ENCODE measurements around the gene UBE2H.
"Not testable (repeated sequence)": the region's sequence is repeated elsewhere in the genome, so short reads cannot be mapped to it uniquely, and the experiment has no call there.

The UBE2H gene

DNA sequence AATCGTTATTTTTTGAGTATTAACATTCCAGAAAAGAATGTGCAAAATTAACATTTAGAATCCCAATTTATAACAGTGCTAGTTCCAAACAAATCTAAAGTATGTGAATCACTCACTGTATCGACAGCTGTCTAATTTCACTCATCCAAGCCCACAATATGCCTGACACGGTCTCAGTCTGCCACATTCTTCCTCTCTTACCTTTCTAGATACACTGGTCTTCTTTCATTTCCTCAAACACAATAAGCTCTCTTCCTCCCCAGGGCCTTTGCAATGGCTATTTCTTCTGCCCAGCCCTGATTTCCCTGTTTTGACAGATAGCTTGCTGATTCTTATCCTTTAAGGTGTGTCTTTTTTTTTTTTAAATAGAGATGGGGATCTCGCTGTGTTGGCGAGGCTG is 48.8 kb downstream of the UBE2H start:
- Histone ChIP-seq H3K9me3 (ENCODE audit: severe bottlenecking) (no peaks in the 10 kb centered on the region), H3K27me3 (ENCODE audit: insufficient read depth, low read depth, severe bottlenecking) (no peaks in the 10 kb centered on the region), H3K4me3 (ENCODE audit: low read depth, low read length) (no peak overlapping the region), H3K27ac (no peak overlapping the region), H3K36me3 (no peaks in the 10 kb centered on the region; the same call in none of the 2 replicates)
- DNase-seq, result no peak
- TF ChIP-seq, protein P1, sequence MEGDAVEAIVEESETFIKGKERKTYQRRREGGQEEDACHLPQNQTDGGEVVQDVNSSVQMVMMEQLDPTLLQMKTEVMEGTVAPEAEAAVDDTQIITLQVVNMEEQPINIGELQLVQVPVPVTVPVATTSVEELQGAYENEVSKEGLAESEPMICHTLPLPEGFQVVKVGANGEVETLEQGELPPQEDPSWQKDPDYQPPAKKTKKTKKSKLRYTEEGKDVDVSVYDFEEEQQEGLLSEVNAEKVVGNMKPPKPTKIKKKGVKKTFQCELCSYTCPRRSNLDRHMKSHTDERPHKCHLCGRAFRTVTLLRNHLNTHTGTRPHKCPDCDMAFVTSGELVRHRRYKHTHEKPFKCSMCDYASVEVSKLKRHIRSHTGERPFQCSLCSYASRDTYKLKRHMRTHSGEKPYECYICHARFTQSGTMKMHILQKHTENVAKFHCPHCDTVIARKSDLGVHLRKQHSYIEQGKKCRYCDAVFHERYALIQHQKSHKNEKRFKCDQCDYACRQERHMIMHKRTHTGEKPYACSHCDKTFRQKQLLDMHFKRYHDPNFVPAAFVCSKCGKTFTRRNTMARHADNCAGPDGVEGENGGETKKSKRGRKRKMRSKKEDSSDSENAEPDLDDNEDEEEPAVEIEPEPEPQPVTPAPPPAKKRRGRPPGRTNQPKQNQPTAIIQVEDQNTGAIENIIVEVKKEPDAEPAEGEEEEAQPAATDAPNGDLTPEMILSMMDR (IDR thresholded peaks at IDR 0.05; ENCODE audit: low read depth, low read length), result no peak

DNA sequence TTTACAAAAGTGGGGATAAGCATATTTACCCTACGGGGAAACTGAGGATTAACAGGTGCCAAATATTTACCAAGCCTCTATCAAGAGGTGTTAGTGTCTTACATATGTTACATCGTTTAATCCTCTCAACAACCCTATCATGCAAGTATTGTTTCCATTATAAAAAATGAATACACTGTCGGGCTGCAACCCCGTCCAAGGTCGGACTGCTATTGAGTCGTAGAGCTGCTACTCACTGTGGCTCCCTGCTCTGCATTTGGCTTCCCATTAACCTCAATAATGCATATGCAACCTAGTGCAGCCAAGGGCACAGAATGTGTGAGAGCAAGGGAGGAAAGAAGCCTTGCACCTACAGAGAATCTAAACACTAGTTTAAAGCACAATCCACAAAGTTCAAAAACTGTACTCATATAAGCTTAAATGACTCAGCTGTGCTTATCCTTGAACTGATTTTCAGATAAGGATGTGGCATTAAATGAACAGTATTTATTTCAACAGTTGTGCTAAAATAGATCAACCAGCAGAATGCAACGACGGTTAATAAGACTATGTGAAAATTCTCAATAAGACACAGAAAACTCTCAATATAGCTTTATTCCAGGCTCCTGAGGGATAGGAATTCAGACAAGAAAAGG is 49.9 kb downstream of the UBE2H start:
- Histone ChIP-seq H3K27ac (no peak overlapping the region), H3K9me3 (ENCODE audit: severe bottlenecking) (no peaks in the 10 kb centered on the region), H3K27me3 (ENCODE audit: insufficient read depth, low read depth, severe bottlenecking) (no peaks in the 10 kb centered on the region), H3K4me3 (ENCODE audit: low read depth, low read length) (no peak overlapping the region), H3K36me3 (no peaks in the 10 kb centered on the region; the same call in none of the 2 replicates)
- TF ChIP-seq, protein P1 (IDR thresholded peaks at IDR 0.05; ENCODE audit: low read depth, low read length), result no peak
- no peak for DNase-seq

- H3K27me3 ChIP-seq (ENCODE audit: insufficient read depth, low read depth, severe bottlenecking), result no peaks in the 10 kb centered on the region
- TF ChIP-seq, protein P1 (IDR thresholded peaks at IDR 0.05; ENCODE audit: low read depth, low read length), result no peak
- H3K36me3 ChIP-seq, result no peaks in the 10 kb centered on the region; the same call in none of the 2 replicates
- no peak overlapping the region for H3K4me3 ChIP-seq (ENCODE audit: low read depth, low read length)
- no peak for DNase-seq
- H3K27ac ChIP-seq, result no peak overlapping the region
- no peaks in the 10 kb centered on the region for H3K9me3 ChIP-seq (ENCODE audit: severe bottlenecking)
Measured at GRCh38 chr7:129898502-129899160, 54.1 kb downstream of the UBE2H start.

DNA sequence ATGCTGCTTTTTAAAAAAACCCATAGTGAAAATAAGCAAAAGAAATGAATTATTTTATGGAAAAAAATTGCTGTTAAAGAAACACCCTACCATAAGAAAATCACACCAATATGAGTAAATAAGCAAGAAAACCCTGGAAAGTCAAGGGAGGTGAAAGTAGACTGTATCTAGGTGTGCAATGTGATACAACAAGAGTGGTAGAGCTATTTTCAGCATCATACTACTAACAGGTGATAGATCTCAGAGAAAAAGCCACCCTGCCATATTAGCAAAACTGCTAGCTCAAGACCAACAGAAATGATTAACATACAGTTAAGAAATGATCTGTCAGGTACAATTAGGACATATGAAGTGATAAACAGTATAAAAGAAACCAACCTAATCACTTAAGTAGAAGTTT is 54.8 kb downstream of the UBE2H start:
- Histone ChIP-seq H3K9me3 (ENCODE audit: severe bottlenecking) (no peaks in the 10 kb centered on the region), H3K27ac (no peak overlapping the region), H3K36me3 (no peaks in the 10 kb centered on the region; the same call in none of the 2 replicates), H3K4me3 (ENCODE audit: low read depth, low read length) (no peak overlapping the region), H3K27me3 (ENCODE audit: insufficient read depth, low read depth, severe bottlenecking) (no peaks in the 10 kb centered on the region)
- TF ChIP-seq, protein P1 (IDR thresholded peaks at IDR 0.05; ENCODE audit: low read depth, low read length), result no peak
- no peak for DNase-seq

DNA sequence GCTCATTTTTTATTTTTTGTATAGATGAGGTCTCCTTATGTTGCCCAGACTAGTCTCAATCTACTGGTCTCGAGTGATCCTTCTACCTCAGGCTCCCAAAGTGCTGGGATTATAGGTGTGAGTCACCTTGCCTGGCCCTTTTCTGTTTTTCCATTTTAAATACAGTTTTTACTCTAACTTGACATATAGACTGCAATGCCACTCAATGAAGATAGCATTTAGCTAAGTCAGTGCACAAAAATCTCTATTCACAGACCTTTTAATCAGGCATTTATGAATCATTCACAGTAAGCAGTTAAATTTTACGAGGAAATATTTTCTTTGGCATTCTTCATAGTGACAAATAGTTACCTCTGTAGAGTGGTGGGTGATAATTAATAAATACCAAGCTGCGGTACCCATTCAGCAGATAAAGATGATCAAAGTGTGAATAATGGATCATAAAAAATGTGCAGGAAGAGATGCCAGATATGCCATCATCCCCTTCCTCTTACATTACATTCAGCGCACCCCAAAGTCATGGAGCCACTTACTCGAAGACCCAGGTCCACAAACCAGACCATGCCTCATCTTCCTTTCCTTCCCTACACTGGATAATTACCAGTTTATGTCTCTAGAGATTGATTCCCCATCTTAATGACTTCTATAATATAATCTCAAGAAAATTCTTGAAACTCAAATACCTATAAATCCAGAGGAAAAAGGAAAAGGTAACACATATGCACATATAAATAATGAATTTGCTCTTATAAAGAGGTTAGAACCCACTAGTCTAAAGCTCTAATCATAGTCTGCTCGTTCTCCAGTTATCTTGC is 56.0 kb downstream of the UBE2H start:
- TF ChIP-seq, protein P1 (IDR thresholded peaks at IDR 0.05; ENCODE audit: low read depth, low read length), result no peak
- no peaks in the 10 kb centered on the region for H3K27me3 ChIP-seq (ENCODE audit: insufficient read depth, low read depth, severe bottlenecking)
- H3K9me3 ChIP-seq (ENCODE audit: severe bottlenecking), result no peaks in the 10 kb centered on the region
- H3K27ac ChIP-seq, result no peak overlapping the region
- no peaks in the 10 kb centered on the region; the same call in none of the 2 replicates for H3K36me3 ChIP-seq
- DNase-seq, result no peak
- H3K4me3 ChIP-seq (ENCODE audit: low read depth, low read length), result no peak overlapping the region

GRCh38 chr7:129894184-129894583 is 58.6 kb downstream of the UBE2H start:
- not testable (repeated sequence) for H3K27ac ChIP-seq

More at GRCh38 chr7:129894184-129894583, 58.6 kb downstream of the UBE2H start:
- H3K9me3 ChIP-seq (ENCODE audit: severe bottlenecking); H3K4me3 ChIP-seq (ENCODE audit: low read depth, low read length); H3K36me3 ChIP-seq; H3K27me3 ChIP-seq (ENCODE audit: insufficient read depth, low read depth, severe bottlenecking); DNase-seq: not testable (repeated sequence)

Data from WERI-Rb-1 (cell line).